ENCODE measurements around the gene C12orf60.
"Not testable (repeated sequence)": the region's sequence is repeated elsewhere in the genome, so short reads cannot be mapped to it uniquely, and the experiment has no call there.

C12orf60 gene, protein sequence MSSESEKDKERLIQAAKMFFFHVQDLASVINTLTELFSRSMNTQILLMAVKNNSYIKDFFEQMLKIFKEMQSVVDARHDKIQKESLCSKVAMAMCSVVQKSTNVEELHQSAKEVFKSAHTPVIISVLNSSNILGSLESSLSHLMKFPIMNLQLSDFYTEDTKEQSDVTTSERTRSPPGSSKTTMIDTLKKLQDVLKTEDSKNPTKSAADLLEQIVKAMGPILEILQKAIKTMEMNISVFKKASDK

DNA sequence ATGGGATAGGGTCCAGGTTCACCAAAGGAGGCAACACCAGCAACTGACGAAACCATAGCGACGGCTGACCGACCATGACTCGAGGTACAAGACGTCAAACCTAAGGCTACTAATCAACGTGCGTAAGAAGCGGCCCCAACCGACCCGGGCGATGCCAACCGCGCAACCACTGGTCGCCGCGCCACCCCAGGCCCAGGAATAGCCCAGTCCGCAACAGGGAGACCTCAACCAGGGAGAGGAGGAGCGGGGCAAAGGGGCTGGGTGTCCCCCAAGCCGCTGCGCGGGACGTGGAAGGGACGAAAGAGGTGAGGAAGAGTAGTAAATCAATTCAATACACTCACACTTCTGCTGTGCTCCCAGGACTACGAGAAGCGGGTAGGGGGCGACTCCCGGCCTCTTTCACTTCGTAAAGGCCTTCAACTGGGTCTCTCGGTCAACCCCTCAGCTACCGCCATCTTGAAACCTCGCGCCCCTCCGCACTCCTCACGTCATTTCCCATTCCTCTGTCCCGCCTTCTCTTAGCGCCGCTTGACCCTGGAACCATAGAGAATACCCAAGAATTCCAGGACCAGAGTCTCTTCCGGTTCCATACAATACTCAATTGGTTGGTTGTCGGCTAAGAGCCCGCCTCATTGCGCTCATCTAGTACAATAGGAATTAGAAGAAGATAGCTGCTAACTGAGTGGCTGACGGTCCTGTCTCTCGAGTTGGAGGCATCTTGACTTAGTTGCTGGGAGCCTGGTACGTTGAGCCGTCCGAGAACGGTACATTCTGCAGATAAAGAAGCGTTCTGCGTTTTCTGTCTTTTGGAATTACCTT, at the start of gene C12orf60, which contains the start of gene WBP11:
Gene C12orf60, plus strand, starts transcription at position 660 of the 819 bp plus-strand sequence. CDS start 19,266 bp downstream, outside the sequence.
Gene WBP11, minus strand, starts transcription at position 468 of the 819 bp plus-strand sequence. CDS start 2,095 bp downstream, outside the sequence.
- peak; percentile 99 for DNase-seq (ENCODE audit: low spot score)

DNA sequence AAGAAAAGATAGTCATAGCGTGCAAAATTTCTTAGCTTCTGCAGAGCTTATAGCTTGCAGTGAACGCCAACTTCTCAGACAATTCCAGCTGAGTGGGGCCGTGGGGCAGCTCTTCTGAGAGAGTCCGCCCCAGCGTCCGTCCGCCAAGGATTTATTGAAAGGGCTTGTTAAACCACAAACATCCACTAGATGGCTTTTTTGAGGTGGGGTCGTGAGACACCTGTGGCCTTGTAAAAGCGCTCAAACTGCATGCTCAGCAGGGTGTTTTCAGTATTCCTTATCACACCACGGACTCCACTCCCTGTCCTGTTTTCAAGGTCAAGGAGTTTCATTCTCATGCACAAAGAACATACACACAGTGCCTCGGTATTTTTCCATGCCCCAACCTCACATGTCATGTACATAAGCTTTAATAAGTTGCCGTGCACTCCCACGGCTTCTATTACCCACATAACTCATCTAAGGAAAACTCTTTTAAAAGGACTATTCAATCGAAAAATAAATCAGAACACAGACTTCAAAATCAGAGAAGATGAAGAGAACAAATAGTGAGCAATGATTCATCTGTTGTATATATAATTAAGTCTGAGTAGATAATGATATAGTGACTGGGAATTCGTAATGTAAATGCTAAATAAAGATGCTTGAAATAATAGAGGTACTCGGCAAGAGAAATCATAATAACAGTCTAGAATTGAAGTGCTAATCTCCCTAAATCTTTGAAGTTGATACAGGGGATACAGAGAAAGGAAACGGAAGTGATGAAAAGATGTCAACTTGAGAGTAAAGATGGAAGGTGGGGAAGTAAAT, 46.9 kb upstream of the C12orf60 start:
- no peak for DNase-seq (ENCODE audit: low spot score)

DNA sequence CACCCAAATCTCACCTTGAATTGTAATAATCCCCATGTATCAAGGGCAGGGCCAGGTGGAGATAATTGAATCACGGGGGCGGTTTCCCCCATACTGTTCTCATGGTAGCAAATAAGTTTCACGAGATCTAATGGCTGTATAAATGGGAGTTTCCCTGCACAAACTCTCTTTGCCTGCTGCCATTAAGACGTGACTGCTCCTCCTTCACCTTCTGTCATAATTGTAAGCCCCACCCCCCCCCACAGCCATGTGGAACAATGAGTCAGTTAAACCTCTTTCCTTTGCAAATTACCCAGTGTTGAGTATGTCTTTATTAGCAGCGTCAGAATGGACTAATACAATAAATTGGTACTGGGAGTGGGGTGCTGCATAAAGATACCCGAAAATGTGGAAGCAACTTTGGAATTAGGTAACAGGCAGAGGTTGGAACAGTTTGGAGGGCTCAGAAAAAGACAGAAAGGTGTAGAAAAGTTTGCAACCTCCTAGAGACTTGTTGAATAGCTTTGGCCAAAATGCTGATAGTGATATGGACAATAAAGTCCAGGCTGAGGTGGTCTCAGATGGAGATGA, 43.7 kb upstream of the C12orf60 start:
- DNase-seq (ENCODE audit: low spot score), result not testable (repeated sequence)

DNA sequence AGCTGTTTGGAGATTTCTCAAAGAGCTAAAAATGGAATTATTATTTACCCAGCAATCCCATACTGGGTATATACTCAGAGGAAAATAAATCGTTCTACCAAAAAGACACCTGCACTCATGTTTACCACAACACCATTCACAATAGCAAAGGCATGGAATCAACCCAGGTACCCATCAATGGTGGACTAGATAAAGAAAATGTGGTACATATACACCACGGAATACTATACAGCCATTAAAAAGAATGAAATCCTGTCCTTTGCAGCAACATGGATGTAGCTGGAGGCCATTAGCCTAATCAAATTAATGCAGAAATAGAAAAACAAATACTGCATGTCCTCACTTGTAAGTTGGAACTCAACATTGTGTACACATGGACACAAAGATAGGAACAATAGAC, 38.1 kb upstream of the C12orf60 start:
- no peak for DNase-seq (ENCODE audit: low spot score)

DNA sequence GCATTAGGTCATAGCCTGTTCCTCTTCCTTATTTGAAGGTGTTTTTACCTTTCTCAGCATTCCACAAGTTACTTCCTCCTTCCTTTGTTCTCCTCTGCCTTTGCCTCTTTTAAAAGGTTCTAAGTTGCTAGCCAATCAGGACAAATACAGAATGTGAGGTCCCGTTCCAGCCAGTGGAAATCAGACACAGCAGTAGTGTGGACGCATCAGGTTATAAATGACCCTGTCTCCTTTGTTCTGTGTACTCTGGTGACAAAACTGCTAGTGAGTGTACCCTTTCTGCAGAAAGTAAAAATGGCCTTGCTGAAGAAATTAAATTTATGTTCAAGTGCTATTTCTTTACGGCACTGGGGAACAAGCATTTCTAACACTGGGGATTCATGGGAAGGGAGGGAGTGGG, 37.5 kb upstream of the C12orf60 start:
- DNase-seq (ENCODE audit: low spot score), result not testable (repeated sequence)

DNA sequence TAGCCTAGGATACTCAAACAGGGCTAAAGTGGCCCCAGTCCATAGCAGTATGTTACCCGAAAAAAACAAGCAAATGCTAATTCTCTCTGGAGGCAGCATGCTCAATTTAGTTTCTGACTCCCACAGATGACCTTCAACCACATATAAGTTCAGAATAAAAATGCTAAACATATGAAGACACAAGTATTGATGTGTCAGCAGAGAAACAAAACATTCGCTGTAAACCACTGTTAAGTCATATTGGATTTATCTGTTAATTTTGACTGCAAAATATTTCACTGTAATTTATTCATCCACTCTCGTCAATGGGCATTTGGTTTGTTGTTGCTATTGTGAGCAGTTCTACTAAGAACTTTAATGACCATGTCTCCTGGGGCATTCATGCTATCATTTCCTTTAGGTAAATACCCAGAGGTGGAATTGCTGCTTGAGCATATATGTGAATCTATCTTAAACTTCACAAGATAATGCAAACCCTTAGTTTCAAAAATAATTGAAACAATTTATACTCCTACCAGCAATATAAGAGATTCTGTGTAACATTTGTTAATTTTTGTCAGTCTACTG, 36.7 kb upstream of the C12orf60 start:
- DNase-seq (ENCODE audit: low spot score), result no peak

DNA sequence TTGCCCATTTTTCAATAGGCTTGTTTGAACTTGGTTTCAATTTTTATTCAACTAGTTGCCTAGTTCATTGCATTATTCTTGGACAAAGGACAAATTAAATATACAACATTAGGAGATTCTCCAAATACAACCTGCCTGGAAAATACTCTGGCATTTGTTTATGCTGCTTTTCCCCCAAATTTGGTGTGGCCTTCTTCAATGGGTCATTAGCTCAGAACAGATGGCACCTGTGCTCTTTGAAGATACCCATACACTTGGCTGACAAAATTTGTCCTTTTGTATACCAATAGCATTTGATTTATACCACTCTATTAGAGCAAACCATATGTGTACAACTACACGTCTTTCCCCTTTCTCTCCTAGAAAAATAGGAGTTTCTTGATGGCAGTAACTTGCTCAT, 35.9 kb upstream of the C12orf60 start:
- DNase-seq (ENCODE audit: low spot score), result no peak

DNA sequence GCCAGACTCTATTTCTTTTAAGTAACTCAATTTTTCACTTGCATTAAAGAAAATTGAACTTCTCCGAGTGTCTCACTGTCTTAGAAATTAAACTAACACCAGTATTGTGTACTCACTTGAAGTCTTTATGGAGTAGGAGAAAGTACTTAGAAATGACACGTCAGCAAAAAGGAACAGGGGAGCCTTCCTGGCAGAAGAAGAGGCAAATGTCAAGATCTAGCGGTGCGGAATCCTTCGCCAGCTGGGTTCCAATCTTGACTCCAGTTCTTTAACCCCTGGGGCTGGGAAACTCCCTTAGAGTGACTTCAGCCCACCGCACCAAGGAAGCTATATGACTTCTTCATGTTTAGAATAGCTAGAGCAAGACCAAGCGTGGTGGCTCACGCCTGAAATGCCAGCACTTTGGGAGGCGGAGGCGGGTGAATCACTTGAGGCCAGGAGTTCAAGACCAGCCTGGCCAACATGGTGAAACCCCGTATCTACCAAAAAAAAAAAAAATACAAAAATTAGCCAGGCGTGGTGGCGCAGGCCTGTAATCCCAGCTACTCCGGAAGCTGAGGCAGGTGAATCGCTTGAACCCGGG, 34.6 kb upstream of the C12orf60 start:
- DNase-seq (ENCODE audit: low spot score), result no peak

DNA sequence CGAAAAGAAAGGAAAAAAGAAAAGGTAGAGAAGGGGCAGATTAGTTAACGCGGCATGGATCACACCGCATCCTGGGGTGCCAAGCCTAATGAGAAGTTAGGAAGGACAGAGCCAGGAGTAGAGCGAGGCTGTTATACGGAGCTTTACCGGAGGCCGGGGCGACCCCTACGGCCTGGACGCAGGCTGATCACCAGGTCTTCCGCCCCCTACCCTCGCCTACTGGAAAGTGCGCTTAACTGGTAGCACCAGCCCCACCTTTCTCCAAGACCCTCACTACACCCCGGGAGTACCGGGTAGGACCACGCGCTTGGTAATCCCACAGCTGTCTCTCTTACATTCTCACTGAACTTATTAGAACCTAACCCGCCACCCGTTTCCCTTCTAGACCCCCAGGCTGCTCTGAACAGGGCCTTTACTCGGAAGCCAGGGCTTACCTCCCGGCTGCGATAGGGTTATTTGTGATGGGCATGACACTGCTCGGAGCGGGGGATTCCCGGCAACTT, 34.0 kb upstream of the C12orf60 start:
- DNase-seq (ENCODE audit: low spot score), result no peak

DNA sequence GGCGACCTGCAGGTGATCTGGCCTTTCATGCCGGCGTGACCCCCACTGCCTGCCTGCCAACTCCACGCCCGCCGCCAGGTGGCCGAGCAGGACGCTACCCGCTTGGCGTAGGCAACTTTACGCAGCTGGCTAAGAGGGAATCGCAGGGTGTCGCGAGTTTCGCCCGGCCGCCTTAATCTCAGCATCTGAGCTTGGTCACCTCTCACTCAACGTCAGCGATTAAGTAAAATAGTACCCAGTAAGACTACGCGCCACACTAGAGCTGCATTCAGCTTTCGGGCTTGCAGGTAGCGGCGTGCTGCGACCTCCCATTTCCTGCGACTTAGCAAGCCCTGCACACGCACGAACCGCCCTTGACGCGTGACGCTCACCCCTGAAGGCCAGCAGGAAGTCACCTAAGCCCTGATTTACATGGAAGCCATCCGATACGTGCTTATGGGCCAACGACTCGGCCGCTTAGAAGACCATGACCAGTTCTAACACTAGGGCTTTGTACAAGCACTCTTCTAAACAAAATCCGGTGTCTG, 33.4 kb upstream of the C12orf60 start:
- peak; percentile 61 for DNase-seq (ENCODE audit: low spot score)

DNA sequence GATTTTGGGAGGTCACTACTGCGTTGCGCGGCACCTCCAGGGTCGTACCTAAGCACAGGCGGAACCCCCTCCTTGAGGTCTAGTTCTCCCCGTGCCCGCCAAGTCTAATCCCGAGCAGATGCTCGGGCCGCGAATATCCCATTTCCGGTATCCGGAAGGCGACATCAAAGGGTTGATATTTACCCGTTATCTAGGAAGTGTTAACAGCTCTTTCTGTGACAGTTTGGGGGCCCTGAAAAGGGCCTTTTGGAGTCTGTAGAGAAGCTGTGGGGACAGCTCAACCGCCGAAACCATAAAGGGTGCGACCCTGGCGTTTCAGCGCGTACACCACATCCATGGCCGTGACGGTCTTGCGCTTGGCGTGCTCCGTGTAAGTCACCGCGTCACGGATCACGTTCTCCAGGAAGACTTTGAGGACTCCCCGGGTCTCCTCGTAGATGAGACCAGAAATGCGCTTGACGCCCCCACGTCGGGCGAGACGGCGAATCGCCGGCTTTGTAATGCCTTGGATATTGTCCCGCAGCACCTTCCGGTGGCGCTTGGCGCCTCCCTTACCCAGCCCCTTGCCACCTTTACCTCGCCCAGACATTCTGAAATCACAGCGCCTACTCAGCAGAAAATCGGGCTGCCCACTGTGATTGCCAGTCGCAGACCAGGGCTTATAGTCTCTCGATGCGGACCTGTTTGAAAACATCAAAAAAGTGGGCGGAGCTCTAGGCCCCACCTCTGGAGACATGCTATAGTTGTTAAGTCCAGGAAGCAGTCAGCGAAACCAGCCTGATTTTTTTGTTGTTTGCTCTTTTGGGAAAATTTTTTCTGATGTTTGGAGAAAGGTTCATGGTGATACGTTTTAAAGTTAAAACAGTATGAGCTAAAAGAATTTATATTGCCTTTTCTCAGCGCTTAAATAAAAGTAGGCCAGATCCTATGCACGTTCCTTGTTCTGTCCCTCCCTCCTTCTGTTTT, 32.7 kb upstream of the C12orf60 start:
- peak; percentile 93 for DNase-seq (ENCODE audit: low spot score)

DNA sequence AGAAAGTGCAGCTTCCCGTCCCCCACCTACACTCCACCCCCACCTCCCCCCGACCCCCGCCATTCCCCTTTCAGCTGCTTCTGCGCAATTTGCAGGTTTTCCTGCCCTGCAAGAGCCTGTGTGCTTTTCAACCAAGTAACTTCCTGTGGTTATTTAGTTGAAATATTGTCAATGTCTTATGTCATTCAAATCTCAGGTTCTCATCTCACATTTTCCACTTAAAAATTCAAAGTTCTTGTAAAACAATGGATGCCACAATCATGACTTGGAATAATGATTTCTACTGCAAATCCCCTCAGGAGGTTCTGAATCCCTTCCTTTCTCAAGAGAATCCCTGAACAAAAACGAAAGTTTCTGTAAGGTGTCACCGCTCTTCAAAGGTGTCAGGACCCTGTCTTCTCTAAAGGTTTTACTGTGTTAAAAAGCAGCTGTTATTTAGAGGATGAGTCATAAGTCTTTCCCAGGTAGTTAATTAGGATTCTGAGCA, 31.8 kb upstream of the C12orf60 start:
- DNase-seq (ENCODE audit: low spot score), result no peak

DNA sequence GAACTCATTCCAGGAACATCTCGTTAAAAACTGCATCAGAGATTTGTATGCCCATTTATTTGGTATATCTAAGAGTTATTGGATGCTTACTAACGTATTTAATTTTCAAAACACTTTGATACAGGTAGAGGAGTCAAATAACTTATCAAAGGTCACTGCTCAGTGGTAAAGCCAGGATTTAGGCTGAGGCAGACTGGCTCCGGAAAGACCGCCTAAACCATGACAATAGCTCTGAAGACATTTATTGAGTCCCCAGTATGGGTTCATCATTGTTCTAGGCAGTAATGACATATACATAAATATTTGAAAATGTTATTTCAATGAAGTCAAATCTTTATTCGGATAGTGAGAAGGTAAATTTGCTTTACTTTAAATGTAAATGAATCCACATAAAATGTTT, 30.5 kb upstream of the C12orf60 start:
- no peak for DNase-seq (ENCODE audit: low spot score)

DNA sequence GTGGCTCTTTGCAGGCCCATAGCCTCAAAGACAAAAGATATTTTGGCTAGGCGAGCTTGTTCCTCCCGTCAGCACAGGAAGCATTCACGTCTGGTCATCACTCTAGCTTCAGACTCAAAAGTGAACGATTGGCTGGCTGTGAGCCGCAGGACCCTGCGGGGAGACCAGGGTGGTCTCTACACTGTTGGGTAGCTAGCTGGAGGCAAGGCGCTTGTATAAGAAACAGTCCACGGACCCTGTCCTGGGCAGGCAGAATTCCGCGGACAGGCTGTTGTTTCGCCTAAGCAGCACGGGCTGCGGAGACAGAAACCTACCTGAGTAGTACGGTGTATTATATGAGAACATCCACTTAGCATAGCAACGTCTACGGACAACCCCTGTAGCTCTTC, 29.8 kb upstream of the C12orf60 start:
- DNase-seq (ENCODE audit: low spot score), result no peak

DNA sequence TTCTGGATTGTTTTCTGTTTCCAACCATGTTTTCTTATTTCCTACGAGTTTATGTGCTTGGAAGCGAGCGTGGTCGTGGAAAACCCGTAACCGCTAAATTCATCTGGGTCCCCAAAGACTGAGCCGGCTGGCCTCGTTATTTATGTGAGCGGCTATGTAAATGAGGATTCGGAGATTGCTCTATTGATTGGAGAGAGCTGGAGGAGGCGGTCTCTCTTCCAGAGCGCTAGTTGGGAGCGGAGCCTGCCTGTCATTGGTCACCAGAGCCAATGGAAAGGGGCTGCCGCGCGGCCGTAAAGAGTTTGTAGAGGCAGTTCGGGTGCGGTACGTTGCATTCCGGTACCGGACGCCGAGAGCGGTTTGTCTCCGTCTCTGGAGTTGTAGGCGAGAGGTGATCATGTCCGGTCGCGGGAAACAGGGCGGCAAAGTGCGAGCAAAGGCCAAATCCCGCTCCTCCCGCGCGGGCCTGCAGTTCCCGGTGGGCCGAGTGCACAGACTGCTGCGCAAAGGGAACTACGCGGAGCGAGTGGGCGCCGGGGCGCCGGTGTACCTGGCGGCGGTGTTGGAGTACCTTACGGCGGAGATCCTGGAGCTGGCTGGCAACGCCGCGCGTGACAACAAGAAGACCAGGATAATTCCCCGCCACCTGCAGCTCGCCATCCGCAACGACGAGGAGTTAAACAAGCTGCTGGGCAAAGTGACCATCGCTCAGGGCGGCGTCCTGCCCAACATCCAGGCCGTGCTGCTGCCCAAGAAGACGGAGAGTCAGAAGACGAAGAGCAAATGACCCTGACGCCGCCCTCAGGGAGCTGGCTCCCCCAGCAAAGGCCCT, 29.2 kb upstream of the C12orf60 start:
- DNase-seq (ENCODE audit: low spot score), result peak; percentile 95

DNA sequence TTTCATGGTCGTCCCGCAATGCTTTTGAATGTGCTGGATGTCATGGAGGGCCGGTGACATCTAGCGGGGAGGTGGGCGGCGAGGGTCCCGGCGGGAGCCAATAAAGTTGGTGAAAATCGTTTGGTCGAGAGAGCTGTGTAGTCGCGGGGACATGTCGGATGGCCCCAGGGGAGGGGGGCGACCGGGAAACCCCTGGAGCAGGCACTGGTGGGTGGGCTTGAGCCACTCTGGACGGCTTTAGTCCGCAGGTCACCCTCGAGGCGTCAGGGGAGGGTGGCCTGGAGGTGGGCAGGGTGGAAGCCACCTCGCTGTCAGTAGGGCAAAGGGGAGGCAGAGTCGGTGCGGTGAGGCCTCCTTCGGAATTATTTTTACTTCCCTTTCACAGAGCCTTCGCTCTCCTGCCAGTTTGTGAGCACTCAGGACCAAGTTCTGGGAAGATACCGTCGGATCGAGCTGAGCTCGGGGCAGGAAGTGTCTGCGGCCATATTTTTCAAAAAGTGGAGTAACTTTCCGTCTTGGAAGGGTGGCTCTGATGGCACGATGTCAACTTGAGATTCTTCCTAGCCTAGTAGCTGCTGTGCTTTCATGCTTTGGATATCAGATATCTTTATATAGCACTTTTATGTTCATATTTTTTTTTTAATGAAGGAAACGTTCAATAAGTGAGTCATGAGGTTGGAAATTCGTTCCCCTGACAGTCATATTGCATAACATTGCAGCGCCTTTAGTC, 28.4 kb upstream of the C12orf60 start:
- DNase-seq (ENCODE audit: low spot score), result no peak

DNA sequence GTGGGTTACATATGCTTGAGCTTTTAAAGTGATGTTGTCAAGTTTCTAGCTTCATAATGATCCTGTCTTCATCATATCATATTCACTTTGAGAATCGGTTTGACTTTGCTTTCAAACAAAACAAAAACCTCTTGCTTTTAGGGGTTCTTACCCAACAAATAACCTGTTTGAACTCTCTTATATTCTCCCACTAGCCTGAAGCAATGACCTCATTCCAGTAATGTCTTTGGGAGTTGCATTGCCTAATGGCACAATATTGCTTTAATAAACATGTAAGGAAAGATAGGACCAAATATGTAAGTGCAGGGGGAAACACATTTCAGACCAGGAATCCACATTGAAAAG, 27.9 kb upstream of the C12orf60 start:
- DNase-seq (ENCODE audit: low spot score), result no peak
